Vagina (tissue), 2 donors: ENCODE results near the gene CKAP5.

Experiments used
- POLR2A ChIP-seq, 2 donors: fragments of 450-650 bp; IDR thresholded peaks; one replicate each; pipeline ENCODE4 v1.6.1; 2017; ENCODE audit warnings: antibody characterized with exemption in 2 of 2, mild to moderate bottlenecking in 2 of 2, moderate library complexity in 2 of 2
- TF ChIP-seq, protein P1 (sequence below), 3 experiments: fragments of 450-650 bp in 2 of 3; fragments of 200-600 bp in 1 of 3; sonication (generic) in 1 of 3; IDR thresholded peaks; one replicate each; pipeline ENCODE4 v1.5.1; 2017 to 2019; ENCODE audit warnings: antibody characterized with exemption in 3 of 3, mild to moderate bottlenecking in 2 of 3, moderate library complexity in 2 of 3

DNA sequence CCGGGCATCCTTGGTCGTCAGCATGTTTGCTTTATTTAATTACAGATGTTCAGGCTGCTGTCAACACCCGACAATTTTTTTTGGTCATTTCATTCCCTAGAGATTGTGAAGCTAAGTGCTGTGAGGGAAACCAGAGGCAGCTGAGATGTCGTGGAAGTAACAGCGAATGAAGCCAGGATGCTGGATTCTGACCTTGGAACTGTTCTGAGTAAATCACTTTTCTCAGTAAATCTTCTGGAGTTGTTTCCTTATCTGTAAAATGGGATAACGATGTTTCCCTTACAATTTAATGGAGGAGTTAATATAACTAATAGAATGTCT, 390 bp upstream of the CKAP5 start:
- TF ChIP-seq, protein P1, sequence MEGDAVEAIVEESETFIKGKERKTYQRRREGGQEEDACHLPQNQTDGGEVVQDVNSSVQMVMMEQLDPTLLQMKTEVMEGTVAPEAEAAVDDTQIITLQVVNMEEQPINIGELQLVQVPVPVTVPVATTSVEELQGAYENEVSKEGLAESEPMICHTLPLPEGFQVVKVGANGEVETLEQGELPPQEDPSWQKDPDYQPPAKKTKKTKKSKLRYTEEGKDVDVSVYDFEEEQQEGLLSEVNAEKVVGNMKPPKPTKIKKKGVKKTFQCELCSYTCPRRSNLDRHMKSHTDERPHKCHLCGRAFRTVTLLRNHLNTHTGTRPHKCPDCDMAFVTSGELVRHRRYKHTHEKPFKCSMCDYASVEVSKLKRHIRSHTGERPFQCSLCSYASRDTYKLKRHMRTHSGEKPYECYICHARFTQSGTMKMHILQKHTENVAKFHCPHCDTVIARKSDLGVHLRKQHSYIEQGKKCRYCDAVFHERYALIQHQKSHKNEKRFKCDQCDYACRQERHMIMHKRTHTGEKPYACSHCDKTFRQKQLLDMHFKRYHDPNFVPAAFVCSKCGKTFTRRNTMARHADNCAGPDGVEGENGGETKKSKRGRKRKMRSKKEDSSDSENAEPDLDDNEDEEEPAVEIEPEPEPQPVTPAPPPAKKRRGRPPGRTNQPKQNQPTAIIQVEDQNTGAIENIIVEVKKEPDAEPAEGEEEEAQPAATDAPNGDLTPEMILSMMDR (IDR thresholded peaks at IDR 0.05) = no peak
- TF ChIP-seq POLR2A (IDR thresholded peaks at IDR 0.05) = no peak
